Brain microvascular endothelial cell (primary cell): Measurements from ENCODE around the gene TSPYL4.
A peak's percentile ranks its signal among the peaks of the same experiment; 100 is the strongest.

Experiments used
- DNase-seq: peaks from one replicate; pipeline ENCODE4 v3.0.0-alpha.2; 2020
- H3K27ac ChIP-seq: fragments of 250-450 bp; sonication (Bioruptor Pico); 2 replicates; pipeline ENCODE4 v1.5.1; 2020; ENCODE audit warnings: mild to moderate bottlenecking, moderate library complexity
- H3K27me3 ChIP-seq: fragments of 250-450 bp; sonication (Bioruptor Pico); replicated peaks from 2 replicates; pipeline ENCODE4 v1.5.1; 2020; ENCODE audit warnings: mild to moderate bottlenecking
- H3K36me3 ChIP-seq: fragments of 250-450 bp; sonication (Bioruptor Pico); replicated peaks from 2 replicates; pipeline ENCODE4 v1.5.1; 2020; ENCODE audit warnings: mild to moderate bottlenecking
- H3K4me3 ChIP-seq: 2 replicates; pipeline ENCODE4 v1.5.1; 2011; ENCODE audit warnings: low read depth, mild to moderate bottlenecking, control low read depth, low read length, moderate library complexity
- CTCF ChIP-seq: IDR thresholded peaks from 2 replicates; pipeline ENCODE4 v1.5.1; 2011; ENCODE audit warnings: low read depth, mild to moderate bottlenecking, moderate library complexity, low read length, control low read depth, inconsistent platforms; ENCODE audit errors: missing control alignments
- in situ Hi-C: cut with HindIII; loops from 2 replicates; pipeline ENCODE4 v1.10.0; 2017; ENCODE audit warnings: low sequenced_read_pairs, low pct_ligation_motif_present

The TSPYL4 gene

GRCh38 chr6:116256694-116257093 lies 2.8 kb upstream of the TSPYL4 start:
- Histone ChIP-seq H3K27me3 (no peaks in the 10 kb centered on the region), H3K27ac (no peak overlapping the region), H3K4me3 (no peak overlapping the region), H3K36me3 (no peaks in the 10 kb centered on the region)
- no peak for DNase-seq
- in situ Hi-C loops, result no loop called here
- no peak for TF ChIP-seq CTCF

- Histone ChIP-seq H3K27me3 (no peaks in the 10 kb centered on the region), H3K27ac (no peak overlapping the region), H3K36me3 (no peaks in the 10 kb centered on the region), H3K4me3 (no peak overlapping the region)
- TF ChIP-seq CTCF, result no peak
- DNase-seq, result no peak
- in situ Hi-C loops, result no loop called here
These were observed 1.4 kb upstream of the TSPYL4 start for GRCh38 chr6:116255246-116255800.

GRCh38 chr6:116254297-116255056 lies 602 bp upstream of the TSPYL4 start:
- Histone ChIP-seq H3K27me3 (no peaks in the 10 kb centered on the region), H3K36me3 (no peaks in the 10 kb centered on the region), H3K27ac (peak overlapping the region; percentile 89), H3K4me3 (peak overlapping the region; percentile 96)
- no peak for TF ChIP-seq CTCF
- no peak for DNase-seq
- in situ Hi-C loops, result no loop called here

GRCh38 chr6:116253188-116253504 lies 729 bp downstream of the TSPYL4 start:
- Histone ChIP-seq H3K27ac (peak overlapping the region; percentile 89), H3K36me3 (no peaks in the 10 kb centered on the region), H3K4me3 (peak overlapping the region; percentile 96), H3K27me3 (no peaks in the 10 kb centered on the region)
- no peak for TF ChIP-seq CTCF
- in situ Hi-C loops, result no loop called here
- DNase-seq, result no peak

- Histone ChIP-seq H3K27ac (peak overlapping the region; percentile 55), H3K36me3 (no peaks in the 10 kb centered on the region), H3K27me3 (no peaks in the 10 kb centered on the region), H3K4me3 (peak overlapping the region; percentile 40)
- peak; percentile 59 for DNase-seq
- in situ Hi-C loops, result no loop called here
- no peak for TF ChIP-seq CTCF
These were observed 2.1 kb downstream of the TSPYL4 start for GRCh38 chr6:116251568-116252384.
